ENCODE measurements around the gene LRRC39.
"Not testable (repeated sequence)": the region's sequence is repeated elsewhere in the genome, so short reads cannot be mapped to it uniquely, and the experiment has no call there.

LRRC39 gene

GRCh38 chr1:100178091-100178490 is at the start of gene LRRC39:
Gene LRRC39, minus strand, starts transcription at chr1:100178256. Its CDS starts 9,740 bp downstream, at chr1:100168516.
- DNase-seq = no peak

GRCh38 chr1:100222428-100222827 is 44.4 kb upstream of the LRRC39 start:
- DNase-seq = no peak

- no peak for DNase-seq
These were observed 41.8 kb upstream of the LRRC39 start for GRCh38 chr1:100219883-100220282.

- no peak for DNase-seq
These were observed 41.4 kb upstream of the LRRC39 start for GRCh38 chr1:100219457-100219856.

- no peak for DNase-seq
These were observed 39.8 kb upstream of the LRRC39 start for GRCh38 chr1:100217834-100218233.

GRCh38 chr1:100215101-100215500 is 37.0 kb upstream of the LRRC39 start:
- DNase-seq = no peak

GRCh38 chr1:100213141-100213540 is 35.1 kb upstream of the LRRC39 start:
- DNase-seq = no peak

- DNase-seq = no peak
These were observed 28.2 kb upstream of the LRRC39 start for GRCh38 chr1:100206301-100206700.

GRCh38 chr1:100205593-100205992 is 27.5 kb upstream of the LRRC39 start:
- not testable (repeated sequence) for DNase-seq

- not testable (repeated sequence) for DNase-seq
These were observed 27.0 kb upstream of the LRRC39 start for GRCh38 chr1:100205103-100205502.

GRCh38 chr1:100202703-100203102 is 24.6 kb upstream of the LRRC39 start:
- DNase-seq = not testable (repeated sequence)

- DNase-seq = not testable (repeated sequence)
These were observed 22.0 kb upstream of the LRRC39 start for GRCh38 chr1:100200060-100200459.

- DNase-seq = no peak
These were observed 20.5 kb upstream of the LRRC39 start for GRCh38 chr1:100198596-100198995.

- peak; percentile 74 for DNase-seq
These were observed 10.6 kb upstream of the LRRC39 start for GRCh38 chr1:100188617-100189016.

- peak; percentile 41 for DNase-seq
These were observed 9.9 kb upstream of the LRRC39 start for GRCh38 chr1:100187912-100188311.

GRCh38 chr1:100184536-100184935 is 6.5 kb upstream of the LRRC39 start:
- no peak for DNase-seq

GRCh38 chr1:100183370-100183769 is 5.3 kb upstream of the LRRC39 start:
- no peak for DNase-seq

- DNase-seq = no peak
These were observed 588 bp downstream of the LRRC39 start for GRCh38 chr1:100177295-100178041.

- DNase-seq = no peak
These were observed 10.0 kb downstream of the LRRC39 start for GRCh38 chr1:100168051-100168450.

- no peak for DNase-seq
These were observed 13.4 kb downstream of the LRRC39 start for GRCh38 chr1:100164702-100165101.

GRCh38 chr1:100164216-100164615 is 13.8 kb downstream of the LRRC39 start:
- peak; percentile 12 for DNase-seq

GRCh38 chr1:100162881-100163280 is 15.2 kb downstream of the LRRC39 start:
- DNase-seq = no peak

GRCh38 chr1:100152271-100152670 is 25.8 kb downstream of the LRRC39 start:
- DNase-seq = no peak

GRCh38 chr1:100151679-100152078 is 26.4 kb downstream of the LRRC39 start:
- DNase-seq = no peak

GRCh38 chr1:100147875-100148274 is 30.2 kb downstream of the LRRC39 start:
- no peak for DNase-seq
